ENCODE data around the gene PFKFB4.
A peak's percentile ranks its signal among the peaks of the same experiment; 100 is the strongest.

The PFKFB4 gene

GRCh38 chr3:48555231-48555948 lies 1.2 kb downstream of the PFKFB4 start:
- TF ChIP-seq, protein P1, sequence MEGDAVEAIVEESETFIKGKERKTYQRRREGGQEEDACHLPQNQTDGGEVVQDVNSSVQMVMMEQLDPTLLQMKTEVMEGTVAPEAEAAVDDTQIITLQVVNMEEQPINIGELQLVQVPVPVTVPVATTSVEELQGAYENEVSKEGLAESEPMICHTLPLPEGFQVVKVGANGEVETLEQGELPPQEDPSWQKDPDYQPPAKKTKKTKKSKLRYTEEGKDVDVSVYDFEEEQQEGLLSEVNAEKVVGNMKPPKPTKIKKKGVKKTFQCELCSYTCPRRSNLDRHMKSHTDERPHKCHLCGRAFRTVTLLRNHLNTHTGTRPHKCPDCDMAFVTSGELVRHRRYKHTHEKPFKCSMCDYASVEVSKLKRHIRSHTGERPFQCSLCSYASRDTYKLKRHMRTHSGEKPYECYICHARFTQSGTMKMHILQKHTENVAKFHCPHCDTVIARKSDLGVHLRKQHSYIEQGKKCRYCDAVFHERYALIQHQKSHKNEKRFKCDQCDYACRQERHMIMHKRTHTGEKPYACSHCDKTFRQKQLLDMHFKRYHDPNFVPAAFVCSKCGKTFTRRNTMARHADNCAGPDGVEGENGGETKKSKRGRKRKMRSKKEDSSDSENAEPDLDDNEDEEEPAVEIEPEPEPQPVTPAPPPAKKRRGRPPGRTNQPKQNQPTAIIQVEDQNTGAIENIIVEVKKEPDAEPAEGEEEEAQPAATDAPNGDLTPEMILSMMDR (IDR thresholded peaks at IDR 0.05): no peak

DNA sequence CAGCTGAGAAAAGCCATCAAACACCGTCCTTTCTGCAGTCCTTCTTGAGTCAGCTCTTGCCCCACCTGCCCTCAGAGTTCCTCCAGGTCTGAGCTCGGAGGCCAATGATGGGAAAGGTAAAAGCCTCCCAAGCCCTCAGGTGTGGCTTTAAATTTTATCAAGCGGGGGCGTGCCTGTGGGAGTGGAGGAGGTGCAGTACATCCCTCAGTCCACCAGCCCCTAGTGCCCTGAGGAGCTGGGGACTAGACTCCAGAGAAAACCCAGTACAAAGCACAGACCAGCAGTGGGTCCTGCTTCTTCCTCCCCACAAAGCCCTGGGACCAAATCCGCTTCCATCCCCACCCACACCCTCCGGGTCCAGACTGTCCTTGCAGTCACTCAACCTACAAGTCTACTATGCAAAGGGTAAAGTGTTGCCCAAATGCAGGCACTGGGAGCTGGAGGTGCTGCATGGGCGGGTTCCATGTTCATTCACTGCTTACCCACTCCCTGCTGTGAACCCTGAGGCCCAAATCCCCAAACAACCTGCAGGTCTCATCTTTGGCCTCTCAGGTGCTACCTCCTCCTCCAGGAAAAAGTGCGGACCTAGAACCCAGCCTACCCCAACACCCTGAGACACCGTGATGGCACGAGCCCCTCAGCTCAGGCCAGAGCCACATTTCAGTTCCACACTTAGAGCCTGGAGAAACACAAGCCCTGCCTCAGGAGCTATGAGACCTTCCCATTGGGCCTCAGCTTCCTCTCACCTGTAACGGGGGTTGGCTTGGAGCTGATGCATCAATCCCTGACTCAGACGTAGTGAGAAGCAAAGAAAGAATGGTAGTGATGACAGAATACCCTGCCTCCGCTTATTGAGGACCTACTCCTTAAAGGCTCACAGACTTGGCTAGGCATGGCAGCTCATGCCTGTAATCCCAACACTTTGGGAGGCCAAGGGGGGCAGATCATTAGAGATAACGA lies 2.4 kb downstream of the PFKFB4 start:
- TF ChIP-seq, protein P1 (IDR thresholded peaks at IDR 0.05): no peak

DNA sequence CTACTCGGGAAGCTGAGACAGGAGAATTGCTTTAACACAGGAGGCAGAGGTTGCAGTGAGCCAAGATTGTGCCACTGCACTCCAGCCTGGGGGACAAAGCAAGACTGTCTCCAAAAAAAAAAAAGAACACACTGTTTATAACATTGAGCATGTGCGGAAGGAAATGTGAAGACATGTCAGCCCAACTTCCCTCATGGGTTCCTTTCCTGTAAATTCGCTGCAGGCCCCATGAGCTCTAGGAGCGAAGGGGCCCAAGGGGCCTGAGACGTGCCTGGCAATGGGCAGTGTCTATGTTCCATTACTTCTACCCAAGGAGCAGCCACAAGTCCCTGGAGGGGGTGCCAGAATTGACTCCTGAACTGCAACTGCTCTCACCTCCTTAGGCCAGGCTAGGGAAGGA lies 3.2 kb downstream of the PFKFB4 start:
- TF ChIP-seq, protein P1 (IDR thresholded peaks at IDR 0.05): no peak

DNA sequence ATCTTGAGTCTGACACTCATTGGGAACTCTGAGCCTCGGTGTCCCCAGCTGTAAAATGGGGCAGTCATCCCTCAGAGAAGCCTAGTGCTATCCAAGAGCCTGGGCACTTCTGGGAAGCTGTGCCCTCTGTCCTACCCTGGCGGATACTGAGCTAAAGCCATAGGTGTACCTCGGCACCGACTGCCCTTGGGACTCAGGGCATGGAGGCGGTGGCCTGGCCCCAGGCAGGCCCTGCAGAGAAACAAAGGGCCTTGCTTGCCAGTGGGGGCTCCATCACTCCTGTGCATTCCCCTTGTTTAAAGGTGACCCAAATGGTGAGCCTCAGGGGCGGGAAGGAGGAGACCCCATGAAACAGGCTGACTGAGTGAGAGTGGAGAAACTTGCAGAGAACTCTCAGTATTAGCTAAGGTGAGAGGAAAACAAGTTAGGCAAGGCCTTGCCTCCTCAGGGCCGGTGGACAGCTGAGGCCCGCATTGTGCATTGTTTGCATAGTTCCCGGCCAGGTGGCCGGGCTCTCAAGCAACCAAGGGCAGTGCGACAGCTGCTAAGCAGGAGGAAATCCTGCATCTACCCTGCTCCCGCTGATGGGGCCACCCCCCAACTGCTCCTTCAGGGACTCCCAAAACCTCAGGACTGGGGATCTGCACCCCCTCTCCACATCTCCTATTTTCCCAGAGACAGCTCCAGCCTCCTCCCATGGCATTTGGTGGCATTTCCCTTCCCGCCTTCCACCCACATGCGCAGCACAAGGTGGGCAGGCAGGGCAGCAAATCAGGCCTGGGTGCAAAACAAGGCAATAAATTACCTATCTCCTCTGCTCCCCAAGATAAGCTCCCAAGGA lies 4.3 kb downstream of the PFKFB4 start:
- TF ChIP-seq, protein P1 (IDR thresholded peaks at IDR 0.05): no peak

- TF ChIP-seq, protein P1 (IDR thresholded peaks at IDR 0.05): peak; percentile 95
These were observed 7.6 kb downstream of the PFKFB4 start for GRCh38 chr3:48548729-48549705.

- TF ChIP-seq, protein P1 (IDR thresholded peaks at IDR 0.05): no peak
These were observed 8.5 kb downstream of the PFKFB4 start for GRCh38 chr3:48548126-48548525.
